NCI-H510A treated with DMSO at 0.1 percent for 48 hours (cell line): Measurements from ENCODE around the gene KRT6A.
"Not testable (repeated sequence)": the region's sequence is repeated elsewhere in the genome, so short reads cannot be mapped to it uniquely, and the experiment has no call there.

Source experiments
- DNase-seq: peaks from one replicate; lab custom pipeline; 2025; lab: John Stamatoyannopoulos, UW

KRT6A gene

GRCh38 chr12:52502877-52503276, 9.8 kb upstream of the KRT6A start:
- no peak for DNase-seq

- DNase-seq, result no peak
Observed at GRCh38 chr12:52501490-52501889, 8.4 kb upstream of the KRT6A start.

GRCh38 chr12:52500574-52500973, 7.5 kb upstream of the KRT6A start:
- not testable (repeated sequence) for DNase-seq

- no peak for DNase-seq
Observed at GRCh38 chr12:52499806-52500560, 6.9 kb upstream of the KRT6A start.

- DNase-seq, result no peak
Observed at GRCh38 chr12:52498946-52499345, 5.9 kb upstream of the KRT6A start.

GRCh38 chr12:52497975-52498374, 4.9 kb upstream of the KRT6A start:
- DNase-seq, result no peak

- DNase-seq, result peak; percentile 3
Observed at GRCh38 chr12:52496590-52497071, 3.6 kb upstream of the KRT6A start.

GRCh38 chr12:52496054-52496453, 3.0 kb upstream of the KRT6A start:
- DNase-seq, result peak; percentile 36

- peak; percentile 64 for DNase-seq
Observed at GRCh38 chr12:52495389-52495788, 2.3 kb upstream of the KRT6A start.

GRCh38 chr12:52494518-52494917, 1.5 kb upstream of the KRT6A start:
- no peak for DNase-seq

- no peak for DNase-seq
Observed at GRCh38 chr12:52494100-52494499, 1.0 kb upstream of the KRT6A start.

- DNase-seq, result not testable (repeated sequence)
Observed at GRCh38 chr12:52492405-52492804, 652 bp downstream of the KRT6A start.

- not testable (repeated sequence) for DNase-seq
Observed at GRCh38 chr12:52491495-52491894, 1.6 kb downstream of the KRT6A start.

GRCh38 chr12:52488736-52489135, 4.3 kb downstream of the KRT6A start:
- DNase-seq, result no peak

GRCh38 chr12:52487744-52488443, 5.2 kb downstream of the KRT6A start:
- not testable (repeated sequence) for DNase-seq

GRCh38 chr12:52487211-52487610, 5.8 kb downstream of the KRT6A start:
- DNase-seq, result no peak

- DNase-seq, result no peak
Observed at GRCh38 chr12:52486166-52487105, 6.6 kb downstream of the KRT6A start.

GRCh38 chr12:52480073-52480472, 13.0 kb downstream of the KRT6A start:
- no peak for DNase-seq

- DNase-seq, result no peak
Observed at GRCh38 chr12:52477651-52478050, 15.4 kb downstream of the KRT6A start.

- no peak for DNase-seq
Observed at GRCh38 chr12:52474212-52474611, 18.8 kb downstream of the KRT6A start.

- no peak for DNase-seq
Observed at GRCh38 chr12:52473768-52474167, 19.3 kb downstream of the KRT6A start, which contains the start of gene KRT6C. TSS of gene KRT6C (minus strand) at chr12:52473805. CDS start at chr12:52473737, 68 bp downstream.

- DNase-seq, result no peak
Observed at GRCh38 chr12:52469853-52470252, 23.2 kb downstream of the KRT6A start.
